H7 (cell line): ENCODE data around the gene S100A9. TPM values are rescaled to one million over a fixed set of nuclear protein-coding genes. Genes with fewer than 3 reads are reported as not detected.

Experiments used
- total RNA-seq: library from RNA; depleted of rRNA; stranded (reverse); fragments of >200 nt; shearing (Covaris generic); gene quantifications from 2 replicates; pipeline ENCODE4 v1.2.3, GENCODE V29; 2014; rRNA removed

The S100A9 gene
- total RNA-seq, 1 experiment from 2014 or later = not detected

Other genes starting within 250 kb of the S100A9 start
- gene SPRR2F, start 244.3 kb upstream of the S100A9 start, total RNA-seq = not detected in 2 replicates
- 0.26 TPM in 1 of 2 replicates, not detected in the other for gene SPRR2G, start 207.0 kb upstream of the S100A9 start, total RNA-seq
- not detected in 2 replicates for gene LELP1, start 154.4 kb upstream of the S100A9 start, total RNA-seq
- not detected in 2 replicates for gene PRR9, start 140.3 kb upstream of the S100A9 start, total RNA-seq
- gene LORICRIN, start 98.2 kb upstream of the S100A9 start, total RNA-seq = not detected in 2 replicates
- not detected in 2 replicates for gene PGLYRP3, start 44.9 kb upstream of the S100A9 start, total RNA-seq
- gene PGLYRP4, start 9.0 kb upstream of the S100A9 start, total RNA-seq = not detected in 2 replicates
- not detected in 2 replicates for gene S100A12, start 17.8 kb downstream of the S100A9 start, total RNA-seq
- not detected in 2 replicates for gene S100A8, start 33.2 kb downstream of the S100A9 start, total RNA-seq
- gene S100A7A, start 58.7 kb downstream of the S100A9 start, total RNA-seq = not detected in 2 replicates
- gene S100A7, start 102.8 kb downstream of the S100A9 start, total RNA-seq = not detected in 2 replicates
- gene S100A6, start 178.1 kb downstream of the S100A9 start, total RNA-seq = 1.3 and 1.4 TPM in 2 replicates
- not detected in 2 replicates for gene S100A5, start 183.1 kb downstream of the S100A9 start, total RNA-seq
- 17.3 and 18.0 TPM in 2 replicates for gene S100A4, start 188.0 kb downstream of the S100A9 start, total RNA-seq
- 0.30 and 0.31 TPM in 2 replicates for gene S100A3, start 191.4 kb downstream of the S100A9 start, total RNA-seq
- gene S100A2, start 208.0 kb downstream of the S100A9 start, total RNA-seq = 0.94 TPM in 1 of 2 replicates, not detected in the other